ENCODE data around the gene ALX4. TPM values are rescaled to one million over a fixed set of nuclear protein-coding genes. Genes with fewer than 3 reads are reported as not detected.

Gene ALX4
- total RNA-seq, 2 donors from 2014 or later, result not detected

DNA sequence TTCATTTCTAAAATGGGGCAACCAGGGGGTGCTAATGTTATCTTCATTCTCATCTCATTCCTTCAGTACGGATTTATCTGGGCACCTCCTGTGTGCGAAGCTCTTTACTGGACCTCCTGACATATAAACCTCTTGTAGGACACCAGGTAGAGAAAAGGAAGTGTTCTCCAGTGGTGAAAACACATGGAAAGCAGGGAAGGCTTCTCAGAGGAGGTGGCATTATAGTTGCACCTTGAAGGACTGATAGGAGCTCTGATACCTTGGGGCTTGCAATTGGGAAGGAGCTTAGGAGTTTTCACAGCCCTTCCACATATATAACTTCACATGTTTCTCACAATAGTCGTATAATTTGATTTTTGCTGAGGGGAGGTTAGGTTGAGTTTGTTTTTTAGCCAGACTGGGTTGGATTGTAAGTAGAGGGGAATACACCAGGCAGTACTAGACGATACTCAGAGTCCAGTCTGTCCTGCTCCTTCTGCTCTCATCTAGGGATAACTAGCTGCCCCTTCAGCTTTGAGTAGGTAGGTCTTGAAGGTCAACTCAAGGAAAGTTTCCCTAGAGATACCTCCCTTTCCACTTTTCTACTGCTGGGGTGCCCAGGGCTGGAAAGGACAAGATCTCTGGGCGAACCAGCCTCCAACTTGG lies 34.0 kb upstream of the ALX4 start:
- TF ChIP-seq, protein P1, sequence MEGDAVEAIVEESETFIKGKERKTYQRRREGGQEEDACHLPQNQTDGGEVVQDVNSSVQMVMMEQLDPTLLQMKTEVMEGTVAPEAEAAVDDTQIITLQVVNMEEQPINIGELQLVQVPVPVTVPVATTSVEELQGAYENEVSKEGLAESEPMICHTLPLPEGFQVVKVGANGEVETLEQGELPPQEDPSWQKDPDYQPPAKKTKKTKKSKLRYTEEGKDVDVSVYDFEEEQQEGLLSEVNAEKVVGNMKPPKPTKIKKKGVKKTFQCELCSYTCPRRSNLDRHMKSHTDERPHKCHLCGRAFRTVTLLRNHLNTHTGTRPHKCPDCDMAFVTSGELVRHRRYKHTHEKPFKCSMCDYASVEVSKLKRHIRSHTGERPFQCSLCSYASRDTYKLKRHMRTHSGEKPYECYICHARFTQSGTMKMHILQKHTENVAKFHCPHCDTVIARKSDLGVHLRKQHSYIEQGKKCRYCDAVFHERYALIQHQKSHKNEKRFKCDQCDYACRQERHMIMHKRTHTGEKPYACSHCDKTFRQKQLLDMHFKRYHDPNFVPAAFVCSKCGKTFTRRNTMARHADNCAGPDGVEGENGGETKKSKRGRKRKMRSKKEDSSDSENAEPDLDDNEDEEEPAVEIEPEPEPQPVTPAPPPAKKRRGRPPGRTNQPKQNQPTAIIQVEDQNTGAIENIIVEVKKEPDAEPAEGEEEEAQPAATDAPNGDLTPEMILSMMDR (IDR thresholded peaks at IDR 0.05), result no peak
- Histone ChIP-seq H3K27ac (no peak overlapping the region), H3K9me3 (no peaks in the 10 kb centered on the region), H3K4me1 (ENCODE audit: control insufficient read depth in 1 of 2, low read depth in 2 of 2) (no peaks in the 10 kb centered on the region), H3K36me3 (no peaks in the 10 kb centered on the region), H3K4me3 (no peak overlapping the region), H3K27me3 (replicated peaks; ENCODE audit: insufficient read depth) (no peaks in the 10 kb centered on the region)
- no peak for DNase-seq (ENCODE audit: low spot score)
- no peak for ATAC-seq (ENCODE audit: insufficient number of reproducible peaks, low FRiP score, low read depth)

DNA sequence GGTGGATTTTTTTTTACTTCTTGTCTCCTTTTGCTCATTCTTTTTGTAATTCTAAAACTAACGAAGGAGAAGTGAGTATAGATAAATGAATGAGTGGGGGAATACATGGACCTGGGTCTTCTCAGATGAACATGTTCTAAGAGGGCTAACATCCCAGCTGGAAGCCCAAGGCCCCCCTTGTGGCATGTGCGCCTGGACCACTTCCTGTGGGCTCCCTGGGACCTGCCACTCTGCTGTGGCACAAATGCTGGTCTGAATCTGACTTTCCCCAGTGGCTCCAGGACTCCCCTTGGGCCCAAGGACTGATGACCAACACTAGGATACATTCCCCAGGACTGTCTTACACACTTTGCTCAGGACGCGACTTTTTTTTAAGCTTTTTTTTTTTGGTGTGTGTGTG lies 32.7 kb upstream of the ALX4 start:
- DNase-seq (ENCODE audit: low spot score), result no peak

DNA sequence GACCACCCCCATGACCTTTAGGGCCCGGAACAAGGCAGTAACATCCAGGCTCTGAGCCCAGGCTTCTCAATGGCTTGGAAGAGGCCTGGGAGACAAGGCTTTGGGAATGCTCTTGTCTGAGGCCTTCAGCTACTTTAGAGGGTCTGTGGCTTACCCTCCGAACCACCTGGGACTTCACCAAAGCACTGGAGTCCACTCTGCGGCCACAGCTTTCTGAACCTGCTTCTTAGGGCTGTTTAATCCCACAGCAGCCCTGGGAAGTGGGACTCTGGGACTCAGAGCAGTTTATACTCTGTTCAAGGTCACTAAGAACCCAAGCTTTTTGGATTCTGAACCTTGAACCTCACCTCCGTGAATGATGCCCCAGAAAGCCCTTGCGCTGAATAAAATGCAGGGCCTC lies 30.7 kb upstream of the ALX4 start:
- DNase-seq (ENCODE audit: low spot score), result no peak
- no peaks in the 10 kb centered on the region for H3K4me1 ChIP-seq (ENCODE audit: control insufficient read depth in 1 of 2, low read depth in 2 of 2)
- ATAC-seq (ENCODE audit: insufficient number of reproducible peaks, low FRiP score, low read depth), result no peak
- H3K4me3 ChIP-seq, result no peak overlapping the region
- no peaks in the 10 kb centered on the region for H3K36me3 ChIP-seq
- H3K27ac ChIP-seq, result no peak overlapping the region
- H3K9me3 ChIP-seq, result no peaks in the 10 kb centered on the region
- no peaks in the 10 kb centered on the region for H3K27me3 ChIP-seq (replicated peaks; ENCODE audit: insufficient read depth)
- TF ChIP-seq, protein P1 (IDR thresholded peaks at IDR 0.05), result no peak

More for the DNA sequence above, 32.7 kb upstream of the ALX4 start:
- Histone ChIP-seq H3K27me3 (replicated peaks; ENCODE audit: insufficient read depth) (no peaks in the 10 kb centered on the region), H3K4me1 (ENCODE audit: control insufficient read depth in 1 of 2, low read depth in 2 of 2) (no peaks in the 10 kb centered on the region), H3K9me3 (no peaks in the 10 kb centered on the region), H3K36me3 (no peaks in the 10 kb centered on the region), H3K27ac (no peak overlapping the region), H3K4me3 (no peak overlapping the region)
- ATAC-seq (ENCODE audit: insufficient number of reproducible peaks, low FRiP score, low read depth), result no peak
- TF ChIP-seq, protein P1 (IDR thresholded peaks at IDR 0.05), result no peak

DNA sequence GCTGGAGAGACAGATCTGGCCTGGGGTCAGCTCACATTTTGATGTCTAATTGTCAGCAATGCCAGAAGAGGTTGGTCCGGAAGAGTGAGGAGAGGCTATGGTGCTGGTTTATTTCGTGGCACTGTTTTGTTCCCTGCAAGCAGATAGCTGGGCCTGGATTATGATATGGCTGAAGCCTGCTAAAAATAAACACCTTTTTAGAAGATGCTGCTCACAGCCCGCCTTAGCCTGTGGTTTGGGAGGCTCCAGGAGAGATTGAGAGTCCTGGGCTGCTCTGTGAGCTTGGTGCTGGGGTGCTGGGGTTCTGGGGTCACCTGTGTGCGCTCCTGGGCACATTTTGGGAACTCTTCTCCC lies 29.6 kb upstream of the ALX4 start:
- no peaks in the 10 kb centered on the region for H3K4me1 ChIP-seq (ENCODE audit: control insufficient read depth in 1 of 2, low read depth in 2 of 2)
- no peak overlapping the region for H3K4me3 ChIP-seq
- no peaks in the 10 kb centered on the region for H3K36me3 ChIP-seq
- TF ChIP-seq, protein P1 (IDR thresholded peaks at IDR 0.05), result no peak
- no peaks in the 10 kb centered on the region for H3K27me3 ChIP-seq (replicated peaks; ENCODE audit: insufficient read depth)
- no peaks in the 10 kb centered on the region for H3K9me3 ChIP-seq
- H3K27ac ChIP-seq, result no peak overlapping the region
- DNase-seq (ENCODE audit: low spot score) (no peak), ATAC-seq (ENCODE audit: insufficient number of reproducible peaks, low FRiP score, low read depth) (no peak)

DNA sequence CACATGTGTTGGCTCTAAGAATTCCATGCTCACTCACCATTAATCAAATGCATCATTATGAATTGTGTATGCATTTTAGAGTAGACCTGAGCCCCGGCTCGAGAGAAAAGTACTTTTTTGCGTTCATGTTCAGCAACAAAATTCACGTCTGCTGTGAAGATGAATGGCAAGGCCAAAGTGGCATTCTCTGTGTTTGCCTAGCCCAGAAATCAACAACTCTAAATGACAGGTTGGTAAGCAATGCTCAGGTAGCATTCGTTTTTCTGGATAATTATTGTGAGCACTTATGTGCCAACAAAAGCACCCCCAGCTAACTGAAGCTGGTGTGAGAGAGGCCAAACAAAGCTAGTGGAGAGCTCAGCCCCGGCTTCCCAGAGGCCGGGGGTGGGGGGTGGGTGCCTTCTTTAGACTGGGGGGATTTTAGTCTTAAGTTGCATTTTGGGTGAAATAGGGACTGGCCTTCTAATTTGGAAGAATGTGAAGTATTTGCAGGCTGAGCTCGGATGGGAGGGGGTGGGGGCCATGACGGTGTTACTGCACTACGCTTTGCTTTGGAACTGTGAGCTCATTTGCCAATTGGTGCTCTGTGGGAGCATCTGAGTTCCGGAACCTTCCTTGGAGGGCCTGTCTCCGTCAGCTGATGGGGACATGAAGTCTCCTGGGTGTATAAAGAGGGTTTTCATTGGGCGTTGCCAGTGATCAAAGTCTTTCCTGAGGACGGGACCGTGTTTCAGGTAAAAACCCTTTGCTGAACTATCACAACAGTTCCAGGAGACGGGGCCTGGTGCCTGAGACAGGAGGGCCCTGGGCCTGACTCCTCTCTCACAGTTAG lies 29.0 kb upstream of the ALX4 start:
- TF ChIP-seq, protein P1 (IDR thresholded peaks at IDR 0.05), result no peak
- H3K27me3 ChIP-seq (replicated peaks; ENCODE audit: insufficient read depth), result no peaks in the 10 kb centered on the region
- no peaks in the 10 kb centered on the region for H3K4me1 ChIP-seq (ENCODE audit: control insufficient read depth in 1 of 2, low read depth in 2 of 2)
- H3K9me3 ChIP-seq, result no peaks in the 10 kb centered on the region
- no peak overlapping the region for H3K4me3 ChIP-seq
- no peak overlapping the region for H3K27ac ChIP-seq
- H3K36me3 ChIP-seq, result no peaks in the 10 kb centered on the region
- no peak for ATAC-seq (ENCODE audit: insufficient number of reproducible peaks, low FRiP score, low read depth)
- DNase-seq (ENCODE audit: low spot score), result no peak

Data from thoracic aorta (tissue), 2 donors.